AG10803 (cell line): ENCODE measurements around the gene SHROOM2.

Experiments
- DNase-seq: peaks from one replicate; pipeline ENCODE4 v3.0.0; 2010; ENCODE audit warnings: low read depth
- H3K4me3 ChIP-seq: 2 replicates; pipeline ENCODE4 v1.5.1; 2011; ENCODE audit warnings: mild to moderate bottlenecking, low read length, control low read depth
- CTCF ChIP-seq: conservative IDR thresholded peaks from 2 replicates; pipeline ENCODE4 v1.5.1; 2011; ENCODE audit warnings: mild to moderate bottlenecking, low read length, control low read depth, inconsistent platforms

Gene SHROOM2

GRCh38 chrX:9781941-9782340 lies 4.3 kb upstream of the SHROOM2 start:
- H3K4me3 ChIP-seq = no peak overlapping the region
- TF ChIP-seq CTCF = no peak
- no peak for DNase-seq

- H3K4me3 ChIP-seq = no peak overlapping the region
- no peak for DNase-seq
- no peak for TF ChIP-seq CTCF
These were observed 1.9 kb upstream of the SHROOM2 start for GRCh38 chrX:9784332-9784731.

GRCh38 chrX:9785254-9785943 lies 830 bp upstream of the SHROOM2 start:
- no peak for DNase-seq
- TF ChIP-seq CTCF = no peak
- H3K4me3 ChIP-seq = no peak overlapping the region

GRCh38 chrX:9786798-9787635 lies 788 bp downstream of the SHROOM2 start:
- TF ChIP-seq CTCF = no peak
- peak; percentile 1 for DNase-seq
- no peak overlapping the region for H3K4me3 ChIP-seq

GRCh38 chrX:9788911-9789310 lies 2.7 kb downstream of the SHROOM2 start:
- TF ChIP-seq CTCF = no peak
- no peak for DNase-seq
- H3K4me3 ChIP-seq = no peak overlapping the region

GRCh38 chrX:9789555-9789954 lies 3.3 kb downstream of the SHROOM2 start:
- no peak for DNase-seq
- H3K4me3 ChIP-seq = no peak overlapping the region
- TF ChIP-seq CTCF = no peak

GRCh38 chrX:9790866-9791265 lies 4.6 kb downstream of the SHROOM2 start:
- H3K4me3 ChIP-seq = no peak overlapping the region

More at GRCh38 chrX:9790866-9791265, 4.6 kb downstream of the SHROOM2 start:
- no peak for TF ChIP-seq CTCF
- no peak for DNase-seq
